Central memory CD8-positive, alpha-beta T cell (primary cell): ENCODE measurements around the gene TTLL11.
"Not testable (repeated sequence)": the region's sequence is repeated elsewhere in the genome, so short reads cannot be mapped to it uniquely, and the experiment has no call there.

ENCODE experiments used
- ATAC-seq: fragments of 150-1000 bp; cut with Tn5 transposase; replicated peaks from 2 replicates; pipeline ENCODE4 v1.10.0; 2022; ENCODE audit warnings: mild to moderate bottlenecking, moderate FRiP score, moderate number of reproducible peaks; ENCODE audit not compliant: poor library complexity, severe bottlenecking; ENCODE audit errors: extremely low read depth
- DNase-seq, 2 donors: peaks; one replicate each; pipeline ENCODE4 v3.0.0; 2021; ENCODE audit warnings: low spot score in 2 of 2
- H3K27ac Mint-ChIP-seq: one replicate; pipeline ENCODE4 v1.8.0; 2022; ENCODE audit warnings: low read depth, mild to moderate bottlenecking, moderate library complexity, mixed read lengths
- H3K27me3 Mint-ChIP-seq: one replicate; pipeline ENCODE4 v1.8.0; 2022; ENCODE audit warnings: mixed read lengths
- H3K36me3 Mint-ChIP-seq: one replicate; pipeline ENCODE4 v1.8.0; 2022; ENCODE audit warnings: mild to moderate bottlenecking, moderate library complexity, mixed read lengths; ENCODE audit not compliant: insufficient read depth
- H3K4me1 Mint-ChIP-seq: one replicate; pipeline ENCODE4 v1.8.0; 2022; ENCODE audit warnings: mixed read lengths
- H3K4me3 Mint-ChIP-seq: one replicate; pipeline ENCODE4 v1.8.0; 2022; ENCODE audit warnings: mild to moderate bottlenecking, moderate library complexity, mixed read lengths
- H3K9me3 Mint-ChIP-seq: one replicate; pipeline ENCODE4 v1.8.0; 2022; ENCODE audit warnings: mixed read lengths

Gene TTLL11

GRCh38 chr9:122078557-122078956, 14.6 kb downstream of the TTLL11 start:
- Mint-ChIP-seq H3K4me1 (no peaks in the 10 kb centered on the region), H3K36me3 (peaks cover 1% of the 10 kb centered on the region), H3K9me3 (peaks cover 12% of the 10 kb centered on the region), H3K4me3 (no peak overlapping the region), H3K27ac (no peak overlapping the region), H3K27me3 (no peaks in the 10 kb centered on the region)
- no peak for ATAC-seq
- no peak for DNase-seq

- H3K4me3 Mint-ChIP-seq: no peak overlapping the region
- peaks cover 1% of the 10 kb centered on the region for H3K36me3 Mint-ChIP-seq
- H3K27me3 Mint-ChIP-seq: no peaks in the 10 kb centered on the region
- H3K4me1 Mint-ChIP-seq: peaks cover 5% of the 10 kb centered on the region
- H3K9me3 Mint-ChIP-seq: peaks cover 12% of the 10 kb centered on the region
- no peak overlapping the region for H3K27ac Mint-ChIP-seq
- DNase-seq (no peak), ATAC-seq (no peak)
Observed at GRCh38 chr9:122076773-122077172, 16.3 kb downstream of the TTLL11 start.

- H3K9me3 Mint-ChIP-seq: peaks cover 12% of the 10 kb centered on the region
- H3K4me1 Mint-ChIP-seq: peaks cover 5% of the 10 kb centered on the region
- peaks cover 1% of the 10 kb centered on the region for H3K36me3 Mint-ChIP-seq
- DNase-seq (no peak), ATAC-seq (no peak)
- no peak overlapping the region for H3K4me3 Mint-ChIP-seq
- H3K27me3 Mint-ChIP-seq: no peaks in the 10 kb centered on the region
- no peak overlapping the region for H3K27ac Mint-ChIP-seq
Observed at GRCh38 chr9:122076117-122076516, 17.0 kb downstream of the TTLL11 start.

DNA sequence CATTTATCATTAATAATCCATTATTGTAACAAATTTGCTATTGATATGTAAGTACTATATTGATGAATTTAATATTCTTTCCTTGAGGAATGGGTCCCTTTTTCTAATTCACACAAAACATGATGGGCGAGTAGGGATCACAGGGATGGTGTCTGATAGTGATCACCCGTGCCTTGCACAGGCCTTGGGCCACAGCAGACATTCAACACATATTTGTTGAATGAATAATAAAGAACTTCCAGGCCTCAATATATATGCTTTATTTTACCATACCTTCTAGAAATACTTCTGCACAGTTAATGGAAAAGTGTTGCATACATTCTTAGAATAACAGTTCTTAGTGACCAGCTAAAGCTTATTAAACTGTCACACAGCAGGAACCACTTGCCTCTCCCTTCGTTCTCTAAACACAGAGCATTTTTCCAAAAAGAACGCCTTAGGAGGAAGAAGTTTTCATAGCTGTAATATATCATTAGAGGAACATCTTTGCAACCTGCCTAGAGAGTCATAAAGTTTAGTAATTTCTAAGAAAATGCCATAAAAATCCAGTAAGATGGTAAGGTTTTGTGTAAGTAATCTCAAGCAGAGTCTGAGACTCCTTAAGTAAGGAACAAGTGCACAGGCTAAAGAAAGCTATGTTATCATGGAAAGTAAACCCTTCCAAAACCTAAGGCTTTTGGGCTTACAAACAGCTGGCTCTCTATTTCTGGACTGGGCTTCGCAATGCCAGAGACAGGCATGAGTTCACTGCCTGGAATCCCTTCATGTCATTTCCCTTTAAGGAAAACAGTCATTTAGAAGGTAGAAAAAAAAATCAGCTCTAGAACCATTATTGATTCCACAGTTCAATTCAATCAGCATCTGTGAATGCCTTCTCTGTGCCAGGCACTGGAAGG, 17.7 kb downstream of the TTLL11 start:
- peaks cover 5% of the 10 kb centered on the region for H3K4me1 Mint-ChIP-seq
- H3K4me3 Mint-ChIP-seq: no peak overlapping the region
- ATAC-seq (no peak), DNase-seq (no peak)
- H3K27me3 Mint-ChIP-seq: no peaks in the 10 kb centered on the region
- peaks cover 12% of the 10 kb centered on the region for H3K9me3 Mint-ChIP-seq
- H3K27ac Mint-ChIP-seq: no peak overlapping the region
- H3K36me3 Mint-ChIP-seq: peaks cover 1% of the 10 kb centered on the region

DNA sequence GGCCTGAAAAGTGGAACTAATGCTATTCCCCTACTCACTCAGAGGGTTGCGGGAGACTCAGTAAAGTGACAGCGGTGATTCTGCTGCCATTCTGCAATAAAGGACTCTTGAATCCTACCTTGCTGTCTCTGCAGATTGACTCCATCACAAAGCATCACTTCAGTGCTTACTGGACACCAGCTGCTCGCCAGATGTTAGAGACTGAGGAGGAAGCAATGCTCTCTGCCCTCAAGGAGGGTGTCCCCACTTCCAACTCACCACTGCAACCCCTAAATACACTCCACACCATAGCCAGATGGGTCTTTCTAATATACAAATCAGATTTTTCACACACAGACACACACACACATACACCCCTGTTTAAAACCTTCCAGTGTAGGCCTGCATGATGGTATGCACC, 21.4 kb downstream of the TTLL11 start:
- no peak for DNase-seq
- H3K27ac Mint-ChIP-seq: no peak overlapping the region
- no peak for ATAC-seq

GRCh38 chr9:122070728-122071515, 22.2 kb downstream of the TTLL11 start:
- ATAC-seq: no peak
- DNase-seq: no peak
- Mint-ChIP-seq H3K36me3 (no peaks in the 10 kb centered on the region), H3K4me1 (peaks cover 14% of the 10 kb centered on the region), H3K4me3 (no peak overlapping the region), H3K27ac (no peak overlapping the region), H3K9me3 (no peaks in the 10 kb centered on the region), H3K27me3 (no peaks in the 10 kb centered on the region)

More for the DNA sequence above, 21.4 kb downstream of the TTLL11 start:
- H3K4me3 Mint-ChIP-seq: no peak overlapping the region
- H3K27me3 Mint-ChIP-seq: no peaks in the 10 kb centered on the region
- H3K36me3 Mint-ChIP-seq: peaks cover 1% of the 10 kb centered on the region
- H3K4me1 Mint-ChIP-seq: peaks cover 9% of the 10 kb centered on the region
- peaks cover 4% of the 10 kb centered on the region for H3K9me3 Mint-ChIP-seq

- not testable (repeated sequence) for DNase-seq, H3K27me3 Mint-ChIP-seq
- H3K4me1 Mint-ChIP-seq: peaks cover 15% of the 10 kb centered on the region
Observed at GRCh38 chr9:122066680-122067079, 26.4 kb downstream of the TTLL11 start.

GRCh38 chr9:122065923-122066629, 27.0 kb downstream of the TTLL11 start:
- Mint-ChIP-seq H3K4me1 (peaks cover 15% of the 10 kb centered on the region), H3K36me3 (no peaks in the 10 kb centered on the region), H3K27me3 (no peaks in the 10 kb centered on the region), H3K4me3 (no peak overlapping the region), H3K9me3 (no peaks in the 10 kb centered on the region), H3K27ac (no peak overlapping the region)
- DNase-seq: no peak
- no peak for ATAC-seq

More at GRCh38 chr9:122066680-122067079, 26.4 kb downstream of the TTLL11 start:
- H3K36me3 Mint-ChIP-seq, H3K9me3 Mint-ChIP-seq, H3K4me3 Mint-ChIP-seq, ATAC-seq, H3K27ac Mint-ChIP-seq: not testable (repeated sequence)

GRCh38 chr9:122060481-122060880, 32.6 kb downstream of the TTLL11 start:
- Mint-ChIP-seq H3K9me3 (no peaks in the 10 kb centered on the region), H3K27me3 (no peaks in the 10 kb centered on the region), H3K4me3 (no peak overlapping the region), H3K36me3 (no peaks in the 10 kb centered on the region), H3K4me1 (peaks cover 2% of the 10 kb centered on the region), H3K27ac (no peak overlapping the region)
- no peak for ATAC-seq
- DNase-seq: no peak

- ATAC-seq (no peak), DNase-seq (no peak)
- H3K9me3 Mint-ChIP-seq: no peaks in the 10 kb centered on the region
- H3K27me3 Mint-ChIP-seq: no peaks in the 10 kb centered on the region
- no peaks in the 10 kb centered on the region for H3K4me1 Mint-ChIP-seq
- H3K27ac Mint-ChIP-seq: no peak overlapping the region
- H3K36me3 Mint-ChIP-seq: no peaks in the 10 kb centered on the region
- H3K4me3 Mint-ChIP-seq: no peak overlapping the region
Observed at GRCh38 chr9:122059955-122060324, 33.2 kb downstream of the TTLL11 start.

DNA sequence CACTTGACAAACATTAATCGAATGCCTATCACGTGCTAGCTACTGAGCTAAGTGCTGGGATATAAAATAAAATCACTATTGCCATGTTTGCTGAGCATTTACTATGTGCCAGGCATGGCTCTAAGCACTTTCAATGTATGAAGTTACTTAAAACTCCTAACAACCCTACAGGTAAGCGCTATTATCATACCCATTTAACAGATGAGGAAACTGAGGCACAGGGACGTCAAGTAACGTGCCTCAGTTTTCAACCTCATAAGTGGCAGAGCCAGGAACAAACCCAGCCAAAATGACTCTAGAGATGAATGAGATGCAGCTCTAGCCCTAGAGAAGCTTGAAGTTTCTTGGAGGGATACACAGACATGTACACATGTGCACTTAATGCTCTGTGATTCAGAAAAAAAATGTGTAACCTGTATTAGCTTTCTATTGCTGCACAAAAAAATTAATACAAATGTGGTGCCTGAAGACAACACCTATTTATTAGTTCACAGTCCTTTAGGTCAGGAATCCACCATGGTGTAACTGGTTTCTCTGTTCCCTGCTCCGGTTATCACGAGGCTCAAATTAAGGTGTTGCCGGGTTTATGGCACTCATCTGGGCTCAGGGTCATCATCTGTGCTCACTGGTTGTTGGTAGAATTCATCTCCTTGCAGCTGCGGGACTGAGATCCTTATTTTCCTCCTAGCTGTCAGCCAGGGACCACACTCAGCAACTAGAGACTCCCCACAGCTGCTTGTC, 33.7 kb downstream of the TTLL11 start:
- no peak for ATAC-seq
- H3K4me3 Mint-ChIP-seq: no peak overlapping the region
- no peaks in the 10 kb centered on the region for H3K36me3 Mint-ChIP-seq
- no peak for DNase-seq
- no peak overlapping the region for H3K27ac Mint-ChIP-seq
- no peaks in the 10 kb centered on the region for H3K9me3 Mint-ChIP-seq
- H3K27me3 Mint-ChIP-seq: no peaks in the 10 kb centered on the region
- H3K4me1 Mint-ChIP-seq: no peaks in the 10 kb centered on the region

GRCh38 chr9:122058709-122059108, 34.4 kb downstream of the TTLL11 start:
- DNase-seq (no peak), ATAC-seq (no peak)
- no peak overlapping the region for H3K4me3 Mint-ChIP-seq
- no peak overlapping the region for H3K27ac Mint-ChIP-seq
- H3K9me3 Mint-ChIP-seq: no peaks in the 10 kb centered on the region
- no peaks in the 10 kb centered on the region for H3K36me3 Mint-ChIP-seq
- no peaks in the 10 kb centered on the region for H3K27me3 Mint-ChIP-seq
- H3K4me1 Mint-ChIP-seq: no peaks in the 10 kb centered on the region
